ENCODE measurements around the gene AGXT2.
"Not testable (repeated sequence)": the region's sequence is repeated elsewhere in the genome, so short reads cannot be mapped to it uniquely, and the experiment has no call there.

Gene AGXT2

GRCh38 chr5:35001842-35002241 is 45.9 kb downstream of the AGXT2 start:
- in situ Hi-C loops (cut with MboI; ENCODE audit: low sequenced_read_pairs): loop anchor here (25.0 kb wide), 1 partner anchor 515 kb away; no protein-coding TSS in a partner anchor
- H3K4me3 ChIP-seq: no peak overlapping the region
- DNase-seq (ENCODE audit: low spot score in 2 of 2): no peak
- 0 out of 2 replicates have a peak, but pooled peaks cover 7% of the 10 kb centered on the region for H3K27me3 ChIP-seq (ENCODE audit: low read depth)
- no peaks in the 10 kb centered on the region for H3K36me3 ChIP-seq (replicated peaks)
- no peaks in the 10 kb centered on the region for H3K4me1 ChIP-seq
- H3K9me3 ChIP-seq: no peaks in the 10 kb centered on the region

GRCh38 chr5:34998058-34998789 is 49.5 kb downstream of the AGXT2 start:
- H3K9me3 ChIP-seq: no peaks in the 10 kb centered on the region
- in situ Hi-C loops (cut with MboI; ENCODE audit: low sequenced_read_pairs): no loop called here
- DNase-seq (ENCODE audit: low spot score in 2 of 2): no peak

GRCh38 chr5:34996261-34996660 is 51.5 kb downstream of the AGXT2 start:
- in situ Hi-C loops (cut with MboI; ENCODE audit: low sequenced_read_pairs): no loop called here
- no peaks in the 10 kb centered on the region for H3K36me3 ChIP-seq (replicated peaks)
- no peak overlapping the region for H3K4me3 ChIP-seq
- H3K27me3 ChIP-seq (ENCODE audit: low read depth): peaks cover 12% of the 10 kb centered on the region
- no peaks in the 10 kb centered on the region for H3K4me1 ChIP-seq
- DNase-seq (ENCODE audit: low spot score in 2 of 2): no peak
- H3K9me3 ChIP-seq: no peaks in the 10 kb centered on the region

More at GRCh38 chr5:34998058-34998789, 49.5 kb downstream of the AGXT2 start:
- no peaks in the 10 kb centered on the region for H3K36me3 ChIP-seq (replicated peaks)
- no peaks in the 10 kb centered on the region for H3K4me1 ChIP-seq
- no peak overlapping the region for H3K4me3 ChIP-seq
- H3K27me3 ChIP-seq (ENCODE audit: low read depth): peaks cover 12% of the 10 kb centered on the region

- Histone ChIP-seq H3K4me1 (peaks cover 3% of the 10 kb centered on the region; the same call in 1 of the 2 replicates), H3K4me3 (no peak overlapping the region), H3K27me3 (ENCODE audit: low read depth) (peaks cover 12% of the 10 kb centered on the region), H3K36me3 (replicated peaks) (no peaks in the 10 kb centered on the region), H3K9me3 (no peaks in the 10 kb centered on the region)
- no peak for DNase-seq (ENCODE audit: low spot score in 2 of 2)
- in situ Hi-C loops (cut with MboI; ENCODE audit: low sequenced_read_pairs): no loop called here
Measured at GRCh38 chr5:34993951-34994350, 53.8 kb downstream of the AGXT2 start.

- Histone ChIP-seq H3K4me1 (peaks cover 3% of the 10 kb centered on the region; the same call in 1 of the 2 replicates), H3K4me3 (no peak overlapping the region), H3K36me3 (replicated peaks) (no peaks in the 10 kb centered on the region), H3K27me3 (ENCODE audit: low read depth) (peaks cover 12% of the 10 kb centered on the region), H3K9me3 (no peaks in the 10 kb centered on the region)
- in situ Hi-C loops (cut with MboI; ENCODE audit: low sequenced_read_pairs): no loop called here
- no peak for DNase-seq (ENCODE audit: low spot score in 2 of 2)
Measured at GRCh38 chr5:34991486-34992238, 56.1 kb downstream of the AGXT2 start.

- Histone ChIP-seq H3K27me3 (ENCODE audit: low read depth) (no peaks in the 10 kb centered on the region), H3K9me3 (peaks cover 3% of the 10 kb centered on the region; the same call in 1 of the 2 replicates), H3K36me3 (replicated peaks) (no peaks in the 10 kb centered on the region), H3K4me1 (peaks cover 3% of the 10 kb centered on the region; the same call in 1 of the 2 replicates), H3K4me3 (no peak overlapping the region)
- DNase-seq (ENCODE audit: low spot score in 2 of 2): no peak
- in situ Hi-C loops (cut with MboI; ENCODE audit: low sequenced_read_pairs): no loop called here
Measured at GRCh38 chr5:34986965-34987364, 60.8 kb downstream of the AGXT2 start.

GRCh38 chr5:34982823-34983222 is 64.9 kb downstream of the AGXT2 start:
- no peaks in the 10 kb centered on the region for H3K4me1 ChIP-seq
- H3K4me3 ChIP-seq: no peak overlapping the region
- H3K36me3 ChIP-seq (replicated peaks): no peaks in the 10 kb centered on the region
- H3K9me3 ChIP-seq: peaks cover 3% of the 10 kb centered on the region; the same call in 1 of the 2 replicates
- DNase-seq (ENCODE audit: low spot score in 2 of 2): no peak
- in situ Hi-C loops (cut with MboI; ENCODE audit: low sequenced_read_pairs): no loop called here
- H3K27me3 ChIP-seq (ENCODE audit: low read depth): no peaks in the 10 kb centered on the region

GRCh38 chr5:34978681-34979080 is 69.1 kb downstream of the AGXT2 start:
- Histone ChIP-seq H3K27me3 (ENCODE audit: low read depth) (no peaks in the 10 kb centered on the region), H3K9me3 (no peaks in the 10 kb centered on the region), H3K36me3 (replicated peaks) (no peaks in the 10 kb centered on the region), H3K4me1 (no peaks in the 10 kb centered on the region), H3K4me3 (no peak overlapping the region)
- in situ Hi-C loops (cut with MboI; ENCODE audit: low sequenced_read_pairs): no loop called here
- no peak for DNase-seq (ENCODE audit: low spot score in 2 of 2)

- no peaks in the 10 kb centered on the region for H3K27me3 ChIP-seq (ENCODE audit: low read depth)
- in situ Hi-C loops (cut with MboI; ENCODE audit: low sequenced_read_pairs): no loop called here
- no peak for DNase-seq (ENCODE audit: low spot score in 2 of 2)
- no peaks in the 10 kb centered on the region for H3K9me3 ChIP-seq
- H3K4me1 ChIP-seq: no peaks in the 10 kb centered on the region
- H3K36me3 ChIP-seq (replicated peaks): no peaks in the 10 kb centered on the region
- H3K4me3 ChIP-seq: no peak overlapping the region
Measured at GRCh38 chr5:34977934-34978613, 69.7 kb downstream of the AGXT2 start.

- H3K36me3 ChIP-seq (replicated peaks): no peaks in the 10 kb centered on the region
- no peaks in the 10 kb centered on the region for H3K9me3 ChIP-seq
- in situ Hi-C loops (cut with MboI; ENCODE audit: low sequenced_read_pairs): no loop called here
- no peak for DNase-seq (ENCODE audit: low spot score in 2 of 2)
- no peak overlapping the region for H3K4me3 ChIP-seq
- no peaks in the 10 kb centered on the region for H3K27me3 ChIP-seq (ENCODE audit: low read depth)
- H3K4me1 ChIP-seq: no peaks in the 10 kb centered on the region
Measured at GRCh38 chr5:34976347-34976746, 71.4 kb downstream of the AGXT2 start.

- H3K36me3 ChIP-seq (replicated peaks); H3K9me3 ChIP-seq; H3K27me3 ChIP-seq (ENCODE audit: low read depth); H3K4me3 ChIP-seq; in situ Hi-C loops (cut with MboI; ENCODE audit: low sequenced_read_pairs); H3K4me1 ChIP-seq; DNase-seq (ENCODE audit: low spot score in 2 of 2): not testable (repeated sequence)
Measured at GRCh38 chr5:34971655-34972054, 76.1 kb downstream of the AGXT2 start.

- Histone ChIP-seq H3K4me3 (no peak overlapping the region), H3K27me3 (ENCODE audit: low read depth) (no peaks in the 10 kb centered on the region), H3K36me3 (replicated peaks) (no peaks in the 10 kb centered on the region), H3K4me1 (no peaks in the 10 kb centered on the region), H3K9me3 (no peaks in the 10 kb centered on the region)
- DNase-seq (ENCODE audit: low spot score in 2 of 2): no peak
- in situ Hi-C loops (cut with MboI; ENCODE audit: low sequenced_read_pairs): no loop called here
Measured at GRCh38 chr5:34970552-34970951, 77.2 kb downstream of the AGXT2 start.

- no peak overlapping the region for H3K4me3 ChIP-seq
- H3K27me3 ChIP-seq (ENCODE audit: low read depth): peaks cover under 1% of the 10 kb centered on the region; the same call in 1 of the 2 replicates
- no peaks in the 10 kb centered on the region for H3K9me3 ChIP-seq
- in situ Hi-C loops (cut with MboI; ENCODE audit: low sequenced_read_pairs): no loop called here
- H3K36me3 ChIP-seq (replicated peaks): no peaks in the 10 kb centered on the region
- no peaks in the 10 kb centered on the region for H3K4me1 ChIP-seq
- DNase-seq (ENCODE audit: low spot score in 2 of 2): no peak
Measured at GRCh38 chr5:34968258-34968657, 79.5 kb downstream of the AGXT2 start.

GRCh38 chr5:34967540-34967939 is 80.2 kb downstream of the AGXT2 start:
- Histone ChIP-seq H3K4me1 (no peaks in the 10 kb centered on the region), H3K36me3 (replicated peaks) (no peaks in the 10 kb centered on the region), H3K27me3 (ENCODE audit: low read depth) (peaks cover 4% of the 10 kb centered on the region; the same call in 1 of the 2 replicates), H3K9me3 (no peaks in the 10 kb centered on the region), H3K4me3 (no peak overlapping the region)
- in situ Hi-C loops (cut with MboI; ENCODE audit: low sequenced_read_pairs): no loop called here
- no peak for DNase-seq (ENCODE audit: low spot score in 2 of 2)
